ENCODE data around the gene NUBP2.
A peak's percentile ranks its signal among the peaks of the same experiment; 100 is the strongest.

The NUBP2 gene

DNA sequence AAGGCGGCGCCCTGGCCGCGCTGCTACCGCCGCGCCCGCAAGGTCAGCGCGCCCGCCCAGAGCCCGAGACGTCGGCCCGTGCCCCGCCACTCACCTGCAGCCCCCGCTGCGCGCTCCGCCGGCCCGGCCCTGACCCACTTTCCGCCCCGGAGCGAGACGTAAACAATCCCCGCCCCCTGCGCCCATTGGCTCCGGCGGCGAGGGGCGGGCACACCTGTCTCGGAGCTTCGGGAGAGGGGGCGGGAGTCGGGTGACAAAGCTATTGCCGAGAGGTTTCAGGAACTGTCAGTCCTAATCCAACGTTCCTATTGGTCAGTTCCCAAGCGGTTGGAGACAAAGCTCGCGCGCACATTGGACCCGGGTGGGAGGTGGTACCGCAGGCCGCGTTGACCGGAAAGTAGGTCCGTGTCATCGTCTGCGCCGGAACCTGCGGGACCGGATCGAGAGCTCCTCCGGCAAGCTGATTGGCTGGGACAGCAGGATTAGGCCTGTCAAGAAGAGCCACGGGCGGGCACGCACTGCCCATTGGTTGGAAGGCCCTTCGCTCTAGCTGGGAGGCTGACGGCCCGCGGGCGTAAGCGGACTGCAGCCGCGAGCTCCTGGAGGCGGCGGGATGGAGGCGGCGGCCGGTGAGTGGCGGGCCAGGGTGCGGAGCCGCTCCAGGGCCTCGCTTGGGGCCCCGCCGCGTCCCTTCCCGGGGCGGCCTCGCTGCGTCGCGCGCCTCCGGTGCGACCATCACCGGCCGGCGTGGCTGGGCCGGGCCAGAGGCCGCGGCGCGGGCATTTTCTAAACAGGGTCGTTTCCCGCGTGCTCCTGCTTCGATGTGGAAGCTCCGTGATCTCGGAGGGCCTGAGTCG lies at the start of gene NUBP2, which contains the start of gene SPSB3:
TSS of gene NUBP2 (plus strand) at position 553 of the 857 bp plus-strand sequence. CDS start at position 614, 61 bp downstream.
TSS of gene SPSB3 (minus strand) at position 164 of the 857 bp plus-strand sequence. CDS start 1,088 bp downstream, outside the sequence.
- FAIRE-seq, result peak; percentile 100

GRCh38 chr16:1734123-1734522 lies 48.6 kb upstream of the NUBP2 start:
- FAIRE-seq, result no peak

- no peak for FAIRE-seq
Observed at GRCh38 chr16:1734816-1735215, 47.9 kb upstream of the NUBP2 start.

- no peak for FAIRE-seq
Observed at GRCh38 chr16:1740234-1740633, 42.5 kb upstream of the NUBP2 start.

DNA sequence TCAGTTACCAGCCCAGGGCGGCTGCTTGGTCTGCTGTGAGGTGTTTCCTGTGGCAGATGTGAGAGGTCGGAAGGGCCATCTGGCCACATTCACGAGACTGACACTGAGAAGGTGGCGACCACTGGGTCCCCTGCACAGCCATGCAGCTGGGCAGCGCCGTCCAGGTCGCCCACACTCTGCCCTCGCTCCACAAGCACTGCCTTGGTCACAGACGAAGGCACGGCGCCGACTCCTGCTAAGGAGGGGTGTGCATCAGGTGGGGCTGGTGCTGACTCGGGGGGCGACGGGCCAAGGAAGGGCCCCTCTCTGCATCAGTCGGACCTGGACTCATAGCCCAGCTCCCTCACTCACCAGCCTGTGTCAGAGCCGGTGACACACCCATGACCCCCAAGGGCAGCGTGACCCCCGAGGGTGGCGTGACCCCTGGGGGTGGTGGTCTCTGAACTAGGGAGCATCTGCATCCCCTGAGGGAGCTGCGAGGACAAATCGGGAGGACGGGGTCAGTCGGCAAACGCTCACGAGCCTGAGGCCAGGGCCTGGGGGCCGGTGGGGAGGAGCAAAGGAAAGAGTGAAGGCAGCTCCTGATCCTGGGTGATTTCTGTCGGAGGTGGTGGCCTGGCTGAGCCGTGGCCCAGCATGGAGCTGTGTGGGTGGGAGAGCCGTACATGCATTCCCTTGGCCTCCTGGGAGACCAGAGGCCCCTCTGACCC lies 41.8 kb upstream of the NUBP2 start:
- FAIRE-seq, result no peak

DNA sequence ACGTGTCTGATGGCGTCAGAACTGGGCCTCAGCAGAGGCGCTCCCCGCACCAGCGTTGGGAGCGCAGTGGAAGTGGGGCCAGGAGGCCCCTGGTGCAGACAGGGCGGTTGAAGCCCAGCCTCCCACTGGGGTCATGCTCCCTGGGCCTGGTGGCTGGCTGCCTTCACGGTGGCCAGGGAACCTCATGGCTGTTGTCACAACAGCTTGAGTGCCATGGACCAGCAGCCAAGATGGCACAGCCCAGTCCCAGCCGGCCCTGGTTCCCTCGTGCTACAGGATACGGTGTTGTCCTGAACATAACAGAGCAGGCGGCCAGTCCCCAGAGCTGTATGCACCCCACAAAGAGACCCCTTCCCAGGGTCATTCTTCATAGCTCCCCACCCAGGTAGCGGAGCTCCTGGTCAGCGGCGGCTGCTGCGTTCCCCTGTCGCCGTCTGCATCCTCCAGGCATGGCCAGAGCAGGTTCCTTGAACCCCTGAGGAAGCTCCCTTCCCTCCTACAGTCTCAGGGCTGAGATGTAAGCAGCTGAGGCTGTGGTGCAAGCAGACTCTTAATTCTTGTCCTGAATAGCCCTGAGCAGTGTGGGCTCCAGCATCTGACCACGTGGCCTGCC lies 41.1 kb upstream of the NUBP2 start:
- FAIRE-seq, result no peak

GRCh38 chr16:1743376-1744337 lies 39.1 kb upstream of the NUBP2 start:
- no peak for FAIRE-seq

GRCh38 chr16:1744338-1744840 lies 38.4 kb upstream of the NUBP2 start:
- no peak for FAIRE-seq

GRCh38 chr16:1745181-1745899 lies 37.4 kb upstream of the NUBP2 start:
- FAIRE-seq, result no peak

- FAIRE-seq, result no peak
Observed at GRCh38 chr16:1745900-1746692, 36.7 kb upstream of the NUBP2 start.

GRCh38 chr16:1746693-1747195 lies 36.0 kb upstream of the NUBP2 start:
- no peak for FAIRE-seq

GRCh38 chr16:1747934-1748333 lies 34.8 kb upstream of the NUBP2 start:
- no peak for FAIRE-seq

- no peak for FAIRE-seq
Observed at GRCh38 chr16:1749152-1750117, 33.3 kb upstream of the NUBP2 start.

GRCh38 chr16:1751946-1752345 lies 30.8 kb upstream of the NUBP2 start:
- no peak for FAIRE-seq

DNA sequence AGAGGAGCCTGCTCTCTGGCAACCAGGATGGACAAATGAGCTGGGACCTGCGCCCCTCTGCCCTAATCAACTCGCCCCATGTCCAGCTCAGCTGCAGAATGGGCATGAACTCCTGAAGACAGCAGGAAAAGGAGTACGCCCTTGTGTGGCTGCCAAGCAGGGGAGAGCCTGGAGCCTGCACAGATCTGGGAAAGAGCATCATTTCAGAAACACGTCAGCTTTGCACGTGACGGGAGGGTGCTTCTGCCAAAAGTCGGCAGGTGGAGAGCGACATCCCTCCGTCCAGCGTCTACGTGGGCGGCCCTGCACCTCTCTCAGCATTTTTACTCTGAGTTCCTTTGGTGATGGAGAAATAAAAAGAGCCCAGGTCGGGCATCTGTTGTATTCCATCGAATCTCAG lies 29.9 kb upstream of the NUBP2 start:
- FAIRE-seq, result no peak

GRCh38 chr16:1754204-1754603 lies 28.6 kb upstream of the NUBP2 start:
- no peak for FAIRE-seq

DNA sequence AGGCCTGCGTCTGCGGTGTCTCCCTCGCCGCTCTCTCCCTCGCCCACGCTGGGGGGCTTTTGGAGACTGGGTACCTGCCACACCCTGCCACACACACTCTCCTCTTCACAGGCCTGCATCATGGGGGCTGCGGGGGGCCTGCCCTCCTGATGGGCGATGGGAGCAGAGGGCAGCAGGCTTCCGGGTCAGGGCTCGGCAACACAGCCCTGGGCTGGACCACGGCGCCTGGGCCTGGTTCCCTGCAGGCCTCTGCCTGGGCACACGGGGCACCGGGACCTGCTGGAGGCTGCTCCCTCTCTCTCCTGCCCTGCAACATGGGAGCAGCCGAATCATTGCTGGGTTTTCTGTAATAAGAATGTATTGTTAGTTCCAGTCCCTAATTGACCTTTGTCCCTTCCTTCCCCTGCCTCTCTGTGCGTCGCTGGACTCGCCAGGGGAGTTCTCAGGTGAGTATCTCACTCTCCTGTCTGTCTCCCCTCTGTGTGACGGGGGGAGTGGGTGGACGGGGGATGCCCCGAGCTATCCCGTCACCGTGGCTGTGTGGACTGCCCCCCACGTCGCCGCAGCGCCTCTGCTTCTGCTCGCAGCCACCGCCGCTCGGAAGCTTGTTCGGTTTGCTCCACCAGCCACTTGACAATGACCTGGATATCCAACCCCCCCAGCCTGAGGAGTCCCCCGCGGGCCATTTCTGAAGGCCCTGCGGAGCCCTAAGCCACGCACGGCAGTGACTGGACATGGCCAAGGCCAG lies 24.9 kb upstream of the NUBP2 start:
- no peak for FAIRE-seq

- no peak for FAIRE-seq
Observed at GRCh38 chr16:1758923-1759322, 23.8 kb upstream of the NUBP2 start.

Measured in endometrium (tissue), 2 donors.